NCI-H1092 treated with DMSO at 0.1 percent for 48 hours (cell line): ENCODE data around the gene KRT4.

ENCODE experiments used
- DNase-seq: peaks from one replicate; lab custom pipeline; 2025; lab: John Stamatoyannopoulos, UW

The KRT4 gene

DNA sequence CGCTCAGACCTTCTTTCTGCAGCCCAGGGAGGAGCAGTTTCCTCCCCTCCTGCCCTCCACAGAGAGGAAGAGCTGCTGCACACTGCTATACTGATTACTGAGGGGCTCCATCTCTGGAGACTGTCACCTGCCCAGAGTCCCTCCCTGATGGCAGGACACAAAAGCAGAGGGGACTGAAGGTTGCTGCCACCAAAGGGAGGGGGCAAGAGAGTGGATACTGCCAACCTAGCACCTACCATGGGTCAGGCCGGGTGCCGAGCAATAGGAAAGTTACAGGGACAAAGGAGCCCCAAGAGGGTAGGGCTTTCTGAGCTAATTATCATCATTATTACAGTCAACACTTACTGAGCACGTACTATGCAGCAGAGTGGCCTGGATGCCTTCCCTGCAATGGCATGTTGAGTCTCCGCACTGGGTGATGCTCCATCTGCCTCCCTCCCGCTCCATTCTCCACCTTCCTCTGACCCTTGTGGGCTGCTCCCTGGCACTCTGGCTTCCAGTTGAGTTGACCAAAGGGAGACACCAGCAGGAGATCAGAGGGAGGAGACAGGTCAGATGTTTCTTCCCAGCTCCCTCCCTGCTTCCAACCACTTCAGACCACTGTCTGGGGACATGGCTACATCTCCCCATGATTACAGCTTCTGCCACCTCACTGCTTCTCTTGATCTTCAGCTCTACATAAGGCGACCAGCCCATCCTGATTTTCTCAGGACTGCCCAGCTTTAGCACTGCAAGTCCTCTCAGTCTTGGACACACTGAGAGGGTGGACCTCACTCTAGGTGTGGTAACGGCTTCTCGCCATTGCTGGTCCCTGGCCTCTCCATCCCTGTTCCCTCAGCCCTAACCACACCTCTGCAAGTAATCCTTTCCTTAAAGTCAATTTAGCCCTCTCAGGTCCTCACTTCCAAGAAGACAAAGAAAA, 22.8 kb upstream of the KRT4 start:
- no peak for DNase-seq

DNA sequence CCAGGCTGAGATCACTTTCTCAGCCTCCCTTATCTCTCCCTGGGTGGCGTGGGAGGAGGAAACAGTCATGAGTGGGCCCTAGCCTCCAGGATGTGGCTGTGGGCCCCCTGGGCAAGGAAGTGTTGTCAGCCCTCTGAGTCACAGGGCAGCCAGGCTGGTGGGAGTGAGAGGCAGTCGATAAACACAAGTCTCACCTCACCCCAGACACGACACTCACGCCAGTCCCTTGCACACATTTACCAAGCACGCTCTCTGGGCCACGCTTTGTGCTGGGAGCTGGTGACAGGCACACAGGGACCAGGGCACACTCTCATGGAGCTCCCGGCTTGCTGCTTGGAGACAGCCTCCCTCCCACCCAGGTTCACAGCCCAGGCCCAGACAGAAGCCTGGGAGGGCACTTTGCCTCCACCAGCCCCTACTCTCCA, 22.1 kb upstream of the KRT4 start:
- DNase-seq = no peak

DNA sequence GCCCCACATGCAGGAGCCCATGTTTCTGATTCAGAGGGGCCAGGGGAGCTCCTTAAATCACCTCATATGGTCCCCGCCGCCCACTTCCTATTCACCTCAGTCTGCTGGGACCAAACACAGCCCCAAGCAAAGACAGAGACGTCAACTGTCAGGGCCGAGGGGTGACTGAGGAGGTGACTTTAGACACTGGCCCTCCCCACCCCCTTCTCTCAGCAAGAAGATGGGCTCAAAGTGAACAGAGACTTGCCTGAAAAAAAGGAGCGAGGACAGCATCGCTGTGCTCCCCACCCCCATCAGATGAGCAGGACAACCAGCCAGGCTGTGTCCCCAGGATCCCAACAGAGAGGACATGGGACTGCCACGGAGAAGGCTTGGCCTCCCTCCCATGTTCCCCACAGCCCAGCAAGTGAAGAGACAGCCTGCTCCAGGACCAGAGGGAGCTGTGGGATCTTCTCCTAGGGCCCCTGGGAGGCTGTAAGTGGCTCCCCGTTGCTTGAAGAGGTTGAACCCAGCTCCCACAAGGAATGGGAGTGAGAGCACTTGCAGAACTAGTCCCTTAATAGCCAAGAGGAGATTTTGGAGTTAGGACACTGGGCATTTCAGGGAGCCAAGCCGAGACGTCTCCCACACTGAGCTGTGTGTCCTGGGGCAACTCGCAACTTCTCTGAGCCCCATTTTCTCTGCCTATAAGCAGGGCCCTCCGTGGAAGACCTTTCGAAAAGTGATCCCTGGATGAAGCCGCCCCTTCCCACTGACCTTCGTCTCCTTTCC, 21.5 kb upstream of the KRT4 start:
- no peak for DNase-seq

DNA sequence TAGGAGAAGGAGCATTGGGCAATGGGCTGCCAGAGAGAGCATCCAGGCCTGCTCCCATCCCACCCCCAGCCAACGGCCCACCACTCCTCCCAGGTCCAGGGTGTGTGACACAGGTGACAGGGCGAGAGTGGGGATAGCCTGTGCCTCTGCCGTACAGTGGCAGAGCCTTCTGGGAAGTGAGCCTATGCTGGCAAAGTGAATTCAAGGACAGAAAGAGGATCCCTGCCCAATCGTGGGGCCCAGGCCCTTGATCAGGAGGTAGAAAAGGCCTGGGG, 20.7 kb upstream of the KRT4 start:
- no peak for DNase-seq

DNA sequence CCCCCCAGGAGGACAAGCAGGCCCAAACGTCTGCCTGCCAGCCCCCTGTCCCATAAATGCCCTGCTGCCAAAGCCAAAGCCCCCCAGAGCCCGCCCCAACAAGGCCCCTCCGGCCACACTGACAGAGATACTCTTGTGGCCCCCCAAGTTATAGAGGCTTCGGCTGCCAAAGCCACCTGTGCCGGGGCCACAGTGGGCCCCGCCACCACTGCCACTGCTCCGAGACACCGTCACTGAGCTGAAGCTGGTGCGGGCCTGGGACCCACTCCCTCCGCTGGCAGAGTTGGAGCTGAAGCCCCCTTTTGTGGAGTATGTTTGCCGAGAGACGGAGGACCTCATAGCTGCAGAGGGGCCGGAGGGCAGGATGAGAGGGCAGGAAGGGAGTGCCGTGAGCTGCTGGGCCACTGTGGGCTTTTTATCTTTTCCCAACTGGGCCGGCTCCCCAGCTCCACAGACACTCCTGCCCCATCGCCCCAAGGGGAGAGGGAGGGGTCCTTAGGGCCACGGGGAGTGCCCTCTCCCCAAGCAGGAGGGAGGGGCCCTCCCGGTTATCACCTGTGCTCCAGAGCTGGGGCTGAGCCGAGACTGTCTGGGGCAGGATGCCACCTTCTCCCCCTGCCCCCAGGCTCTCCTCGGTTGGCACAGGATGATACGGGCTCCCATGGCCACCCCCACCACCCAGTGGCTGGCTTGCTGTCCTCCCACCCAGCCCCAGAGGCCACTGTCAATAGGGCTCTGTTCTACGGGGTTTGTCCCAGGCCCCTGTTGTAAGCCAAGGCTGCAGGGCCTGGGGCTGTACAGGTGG, 20.2 kb upstream of the KRT4 start, which contains the start of gene KRT79:
Gene KRT79 (minus strand): TSS at position 390 of the 805 bp plus-strand sequence. CDS start 51 bp downstream, at position 339.
- DNase-seq = no peak

DNA sequence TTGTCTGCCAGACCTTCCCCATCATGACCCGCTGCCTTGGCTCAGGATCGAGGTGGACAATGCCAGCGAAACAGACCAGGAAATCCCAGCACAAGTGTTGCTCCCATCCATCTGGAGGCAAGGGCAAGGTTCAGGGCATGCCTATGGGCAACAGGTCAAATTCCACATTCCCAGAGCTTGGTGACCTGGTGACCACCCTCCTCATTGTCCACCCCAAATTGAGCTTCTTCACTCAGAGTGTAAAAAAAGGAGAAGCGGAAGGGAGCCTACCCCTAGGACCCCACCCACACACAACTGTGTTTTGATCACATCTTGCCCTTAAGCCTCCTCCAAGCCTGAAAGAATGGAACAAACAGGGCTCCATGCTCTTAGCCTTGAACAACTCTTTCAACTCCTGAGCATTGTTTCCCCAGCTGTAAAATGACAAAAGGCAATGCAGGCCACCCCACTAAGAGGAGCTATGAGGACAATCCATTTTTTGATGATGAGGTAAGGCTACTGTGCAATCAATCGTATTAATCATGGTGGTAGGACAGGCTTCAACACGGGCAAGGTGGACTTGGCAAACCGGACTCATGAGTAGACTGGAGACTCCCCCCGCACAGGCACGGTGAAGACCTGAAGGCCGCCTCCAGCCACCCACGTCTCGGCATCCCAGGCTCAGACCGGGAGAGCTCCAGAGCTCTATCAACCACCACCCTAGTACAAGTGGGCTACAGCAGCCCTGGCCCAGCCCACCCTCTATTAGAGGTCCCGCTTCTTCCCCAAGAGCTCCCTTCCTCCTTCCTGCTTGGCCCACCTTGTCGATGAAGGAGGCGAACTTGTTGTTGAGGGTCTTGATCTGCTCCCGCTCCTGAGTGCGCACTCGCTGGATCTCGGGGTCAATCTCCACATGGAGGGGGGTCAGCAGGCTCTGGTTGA, 19.3 kb upstream of the KRT4 start:
- no peak for DNase-seq

DNA sequence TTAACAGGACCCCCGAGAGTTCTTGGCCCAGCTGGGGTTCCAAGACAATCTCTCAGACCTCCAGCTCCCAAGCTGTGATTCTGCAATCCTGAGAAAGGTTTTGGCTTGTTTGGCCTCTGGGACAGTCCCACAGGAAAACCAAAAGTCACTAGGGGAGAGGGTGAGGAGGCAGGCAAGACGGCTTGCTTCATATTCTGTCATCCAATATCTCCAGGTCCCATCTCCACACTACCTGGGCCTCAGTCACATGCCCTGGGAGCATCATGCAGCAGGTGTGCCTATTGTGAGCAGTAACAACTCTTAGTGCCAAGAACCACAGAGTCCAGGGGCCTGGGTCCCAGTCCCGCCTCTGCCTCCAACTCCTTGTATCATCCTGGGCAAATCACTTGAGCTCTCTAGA, 18.5 kb upstream of the KRT4 start:
- no peak for DNase-seq

DNA sequence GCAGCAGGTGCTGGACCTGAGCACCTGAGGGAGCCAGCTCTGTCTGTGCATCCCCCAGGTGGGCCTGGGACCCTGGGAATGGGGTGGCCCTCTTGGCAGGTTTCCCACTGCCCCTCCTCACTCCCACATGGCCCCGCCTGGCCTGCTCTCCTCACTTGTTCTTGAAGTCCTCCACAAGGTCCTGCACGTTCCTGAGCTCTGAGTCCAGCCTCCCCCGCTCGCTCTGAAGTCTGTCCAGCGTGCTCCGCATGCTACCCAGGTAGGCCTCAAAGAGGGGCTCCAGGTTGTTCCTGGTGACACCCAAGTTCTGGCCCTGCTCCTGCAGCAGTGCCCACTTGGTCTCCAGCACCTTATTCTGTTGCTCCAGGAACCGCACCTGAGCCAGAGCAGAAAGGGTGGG, 17.3 kb upstream of the KRT4 start:
- DNase-seq = no peak

DNA sequence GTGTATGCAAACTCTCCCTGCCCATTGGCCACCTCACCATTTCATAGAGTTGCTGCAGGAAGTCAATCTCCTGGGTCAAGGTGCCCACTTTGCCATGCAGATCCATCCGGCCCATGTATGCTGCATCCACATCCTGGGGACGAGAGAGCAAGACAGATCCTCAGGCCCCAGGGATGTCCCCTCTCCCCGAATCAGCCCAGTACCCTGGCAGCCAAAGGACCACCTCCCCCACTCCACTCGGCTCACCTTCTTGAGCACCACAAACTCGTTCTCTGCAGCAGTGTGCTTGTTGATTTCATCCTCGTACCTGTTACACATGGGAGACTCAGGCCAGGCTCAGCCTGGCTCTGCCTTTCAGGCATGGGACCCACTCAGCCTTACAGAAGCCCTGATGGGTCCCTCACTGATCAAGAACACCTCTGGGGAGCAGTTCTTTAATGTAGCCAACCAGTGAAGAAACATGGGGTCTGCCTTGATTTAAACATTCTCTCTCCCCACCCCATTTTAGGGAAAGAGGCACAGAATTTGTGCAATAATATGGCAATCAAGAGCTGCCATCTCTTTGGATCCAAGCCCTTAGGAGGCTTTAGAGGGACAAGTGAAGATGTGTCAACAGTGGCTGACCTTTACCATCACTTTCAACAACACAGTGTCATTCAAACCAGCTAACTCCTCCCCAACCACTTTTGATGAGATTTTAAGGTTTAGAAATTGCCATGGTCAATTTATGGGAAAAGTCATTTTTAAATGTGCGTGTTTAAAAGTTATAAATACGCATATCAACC, 16.3 kb upstream of the KRT4 start:
- no peak for DNase-seq

DNA sequence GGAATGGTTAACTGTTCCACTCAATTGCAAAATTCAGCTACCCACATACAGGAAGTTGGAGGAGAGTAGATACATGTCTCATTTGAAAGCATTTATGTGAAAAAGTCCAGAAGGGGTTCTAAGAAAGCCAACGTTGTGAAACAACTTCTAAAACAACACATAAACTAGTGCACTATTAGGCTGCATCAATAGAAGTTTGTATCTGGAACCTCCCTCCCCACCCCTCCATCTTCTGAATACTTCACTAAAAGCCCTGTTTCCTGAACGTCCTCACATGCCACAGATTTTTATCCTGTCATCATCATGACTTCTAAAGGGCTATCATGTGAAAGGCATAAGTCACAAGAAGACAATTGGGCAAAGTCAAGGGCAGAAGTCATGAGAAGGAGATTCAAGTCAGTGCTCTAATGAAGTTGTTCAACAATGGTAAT, 14.7 kb upstream of the KRT4 start:
- DNase-seq = no peak

DNA sequence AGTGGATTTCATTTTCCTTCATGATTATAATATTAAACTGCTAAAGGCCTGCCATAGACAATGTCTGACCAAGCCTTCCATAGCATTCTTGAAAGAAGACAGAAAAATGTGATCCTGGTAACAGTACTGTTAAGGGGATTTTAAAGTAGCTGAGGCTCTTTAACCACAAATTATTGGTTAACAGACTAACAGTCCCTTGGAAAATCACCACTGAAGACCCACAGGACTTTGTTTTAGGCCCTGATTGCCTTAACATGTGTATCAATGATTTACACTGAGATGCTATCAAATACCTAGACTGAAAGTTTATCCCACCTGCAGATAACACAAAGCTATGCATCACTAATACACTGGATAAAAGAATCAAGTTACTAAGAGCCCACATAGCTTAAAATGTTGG, 14.2 kb upstream of the KRT4 start:
- DNase-seq = no peak

DNA sequence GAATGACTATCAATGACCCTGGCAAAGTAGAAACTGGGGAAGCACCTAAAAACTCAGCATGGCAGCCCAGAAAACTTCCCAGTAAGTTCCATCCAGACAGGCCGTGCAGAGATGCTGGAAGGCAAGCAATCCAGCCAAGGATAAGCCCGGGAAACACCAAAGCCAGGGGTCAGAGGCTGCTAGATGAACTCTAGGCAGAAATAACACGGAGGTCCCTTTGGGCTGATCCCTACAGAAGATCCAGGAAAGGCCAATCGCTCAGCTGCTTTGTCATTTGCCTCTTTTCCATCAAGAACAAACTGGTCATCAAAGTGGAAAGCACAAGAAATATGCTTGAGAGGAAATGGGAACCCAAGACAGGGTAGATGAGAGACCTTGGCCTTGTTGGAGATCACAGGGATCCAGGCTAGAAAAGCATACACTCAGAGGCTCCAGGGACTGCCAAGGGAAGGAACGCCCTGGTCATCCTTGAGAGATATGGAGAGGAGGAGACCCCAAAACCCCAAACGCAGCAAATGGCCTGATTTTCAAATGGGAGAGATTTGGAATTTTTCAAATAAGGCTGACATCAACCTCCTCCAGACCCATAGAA, 13.7 kb upstream of the KRT4 start:
- no peak for DNase-seq

DNA sequence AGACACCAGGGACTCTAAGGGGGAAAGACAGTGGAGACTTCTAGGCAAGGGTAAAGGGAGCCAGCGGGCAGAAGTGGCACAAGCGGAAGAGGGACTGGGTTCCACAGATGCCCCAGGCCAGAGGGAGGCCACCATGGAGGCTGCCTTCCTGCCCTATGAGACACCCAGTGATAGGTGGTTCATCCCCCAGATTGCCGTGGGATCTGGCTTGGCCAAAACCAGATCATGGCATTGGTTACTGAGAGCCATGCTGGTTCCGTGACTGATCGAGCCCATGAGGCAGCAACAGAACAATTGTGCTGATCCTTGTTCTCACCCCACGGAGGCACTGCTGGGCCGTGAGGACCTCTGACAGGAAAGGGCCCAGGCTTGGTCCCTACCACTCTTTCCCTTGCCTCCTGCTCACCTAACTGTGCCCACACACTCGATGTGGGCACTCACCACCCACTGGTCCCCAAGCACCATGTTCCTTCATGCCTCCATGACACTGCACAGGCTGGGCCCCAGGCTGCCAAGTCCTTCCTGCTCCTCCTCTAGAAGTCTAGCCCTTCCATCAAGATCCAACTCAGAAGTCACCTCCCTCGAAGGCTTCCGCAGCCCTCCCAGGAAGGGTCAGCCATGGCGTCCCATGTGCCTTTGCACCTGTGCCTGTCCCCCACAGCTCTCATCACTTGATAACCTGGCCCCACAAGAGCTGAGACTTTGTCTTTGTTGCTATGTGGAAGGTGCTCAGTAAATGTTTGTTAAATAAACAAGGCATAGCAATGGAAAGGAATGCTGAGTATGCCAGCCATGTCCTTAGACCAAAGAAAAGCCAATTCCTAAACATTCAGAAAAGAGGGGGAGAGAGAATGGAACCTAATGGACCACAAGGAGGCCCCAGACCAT, 12.9 kb upstream of the KRT4 start:
- DNase-seq = no peak

DNA sequence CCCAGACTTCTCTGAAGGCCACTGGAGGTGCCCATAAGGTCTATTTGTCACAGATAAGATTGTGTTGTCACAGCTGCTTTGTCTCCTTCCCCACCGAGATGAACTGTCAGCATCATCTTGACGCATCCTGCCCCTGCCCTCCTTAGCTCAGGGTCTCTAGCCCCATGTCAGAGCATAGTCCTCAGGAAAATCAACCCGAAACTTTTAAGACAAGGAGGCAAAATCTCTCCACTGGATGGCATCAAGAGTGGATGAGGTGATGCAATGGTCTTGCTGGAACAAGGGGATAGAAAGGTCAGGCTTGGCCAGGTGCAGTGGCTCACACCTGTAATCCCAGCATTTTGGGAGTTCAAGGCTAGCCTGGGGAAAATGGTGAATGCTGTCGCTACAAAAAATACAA, 12.0 kb upstream of the KRT4 start:
- no peak for DNase-seq

DNA sequence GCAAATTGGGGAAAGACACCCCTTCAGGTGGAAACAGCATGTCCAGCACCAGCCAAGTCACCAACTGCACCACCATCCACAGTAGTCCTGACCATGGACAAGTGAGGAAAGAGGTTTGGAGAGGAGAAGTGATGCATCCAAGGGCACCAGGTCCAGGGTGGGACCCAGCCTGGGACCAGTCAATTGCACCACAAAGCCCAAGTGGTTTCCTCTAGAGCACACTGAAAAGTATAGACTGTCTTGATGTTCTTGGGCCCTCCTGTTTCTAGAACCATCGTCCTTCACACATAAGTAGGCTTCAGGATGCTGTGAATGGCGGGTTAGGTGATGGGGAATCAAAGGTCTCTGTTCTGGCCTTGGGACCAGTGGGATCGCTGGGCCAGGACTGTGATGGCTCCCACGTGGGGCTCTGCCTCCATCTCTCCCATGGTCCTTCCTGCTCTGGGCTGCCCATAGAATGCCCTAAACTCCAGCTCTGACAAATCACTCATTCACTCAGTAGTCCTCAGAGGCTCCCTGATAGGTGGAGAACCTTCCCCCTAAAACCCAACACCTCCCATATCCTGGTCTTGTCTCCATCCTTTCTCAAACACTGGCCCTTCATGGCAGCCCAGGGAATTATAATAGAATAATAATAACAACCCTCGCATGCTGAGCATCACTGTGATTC, 11.0 kb upstream of the KRT4 start:
- DNase-seq = no peak

DNA sequence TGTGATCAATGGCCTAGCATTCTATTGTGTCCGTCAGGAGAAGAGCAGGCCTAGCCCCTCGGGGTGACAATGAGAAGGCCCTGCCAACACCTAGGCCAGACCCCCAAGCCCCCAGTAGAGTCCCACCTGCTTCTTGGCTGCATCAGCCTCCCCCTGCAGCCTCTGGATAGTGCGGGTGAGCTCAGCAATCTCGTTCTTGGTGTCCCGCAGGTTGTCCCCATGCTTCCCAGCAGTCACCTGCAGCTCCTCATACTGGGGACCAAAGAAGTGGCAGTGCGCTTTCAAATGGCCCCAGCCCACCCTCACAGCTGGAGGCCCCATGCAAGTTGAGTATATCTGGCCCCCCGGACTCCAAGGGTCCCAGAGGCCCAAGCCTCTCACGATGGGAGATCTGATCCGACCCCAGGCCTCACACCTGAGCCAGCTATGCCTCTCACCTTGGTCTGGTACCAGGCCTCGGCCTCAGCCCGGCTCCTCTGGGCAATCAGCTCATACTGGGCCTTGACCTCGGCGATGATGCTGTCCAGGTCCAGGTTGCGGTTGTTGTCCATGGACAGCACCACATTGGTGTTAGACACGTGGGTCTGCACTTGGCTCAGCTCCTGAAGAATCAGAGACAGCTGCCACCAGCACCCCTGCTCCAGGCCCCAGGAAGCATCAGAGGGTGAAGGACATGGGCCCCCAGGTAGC, 10.0 kb upstream of the KRT4 start:
- no peak for DNase-seq

DNA sequence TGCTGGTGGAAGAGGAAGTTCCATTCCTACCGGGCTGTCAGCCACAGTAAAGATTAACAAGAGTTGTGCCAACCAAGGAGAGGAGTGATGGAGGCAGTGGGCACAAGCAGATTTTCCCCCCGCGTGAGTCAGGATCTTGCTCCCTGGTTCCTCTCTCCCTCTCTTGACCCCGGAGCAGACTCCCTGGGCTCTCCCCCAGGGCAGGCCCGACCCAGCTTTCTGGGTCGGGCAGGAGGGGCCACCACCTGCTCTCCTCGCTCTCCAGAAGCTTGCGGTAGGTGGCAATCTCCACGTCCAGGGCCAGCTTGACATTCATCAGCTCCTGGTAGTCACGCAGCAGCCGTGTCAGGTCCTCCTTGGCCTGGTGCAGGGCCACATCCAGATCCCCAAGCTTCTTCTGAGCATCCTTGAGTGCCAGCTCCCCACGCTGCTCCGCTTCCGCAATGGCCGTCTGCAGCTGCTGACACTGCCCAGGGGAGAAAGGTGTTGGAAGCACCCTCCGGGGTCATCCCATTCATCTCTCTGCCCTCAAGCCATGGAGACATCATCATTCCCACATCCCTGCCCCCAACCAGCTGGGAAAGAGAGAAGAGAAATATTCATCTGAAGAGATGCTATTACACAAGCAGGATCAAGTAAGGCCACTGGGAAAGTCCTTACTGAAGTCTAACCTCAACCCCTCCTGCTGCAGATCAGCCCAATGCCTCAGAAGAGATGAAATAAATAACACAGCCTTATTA, 9.0 kb upstream of the KRT4 start:
- DNase-seq = no peak
